Nephron (organoid): ENCODE data around the gene NAV1.

Experiments
- H3K27ac Mint-ChIP-seq, 3 experiments: 2 replicates each; pipeline ENCODE4 v1.8.0; 2020; ENCODE audit warnings: mixed read lengths in 3 of 3, mild to moderate bottlenecking in 2 of 3, moderate library complexity in 1 of 3
- H3K27me3 Mint-ChIP-seq: 2 replicates; pipeline ENCODE4 v1.8.0; 2021; ENCODE audit warnings: low read depth, mild to moderate bottlenecking, moderate library complexity, mixed read lengths
- H3K36me3 Mint-ChIP-seq: 2 replicates; pipeline ENCODE4 v1.8.0; 2020; ENCODE audit warnings: low read depth, mixed read lengths
- H3K4me1 Mint-ChIP-seq: 2 replicates; pipeline ENCODE4 v1.8.0; 2020; ENCODE audit warnings: mixed read lengths
- H3K4me3 Mint-ChIP-seq, 3 experiments: 2 replicates each; pipeline ENCODE4 v1.8.0; 2020; ENCODE audit warnings: mild to moderate bottlenecking in 3 of 3, mixed read lengths in 3 of 3, moderate library complexity in 2 of 3
- H3K9me3 Mint-ChIP-seq: 2 replicates; pipeline ENCODE4 v1.8.0; 2020; ENCODE audit warnings: mixed read lengths
- TF ChIP-seq, protein P1 (sequence below), 3 experiments: fragments of 200-600 bp; sonication (generic); IDR thresholded peaks; one replicate each; pipeline ENCODE4 v1.5.0; 2021; ENCODE audit warnings: antibody characterized with exemption in 3 of 3; ENCODE audit not compliant: unreplicated experiment in 3 of 3

NAV1 gene

DNA sequence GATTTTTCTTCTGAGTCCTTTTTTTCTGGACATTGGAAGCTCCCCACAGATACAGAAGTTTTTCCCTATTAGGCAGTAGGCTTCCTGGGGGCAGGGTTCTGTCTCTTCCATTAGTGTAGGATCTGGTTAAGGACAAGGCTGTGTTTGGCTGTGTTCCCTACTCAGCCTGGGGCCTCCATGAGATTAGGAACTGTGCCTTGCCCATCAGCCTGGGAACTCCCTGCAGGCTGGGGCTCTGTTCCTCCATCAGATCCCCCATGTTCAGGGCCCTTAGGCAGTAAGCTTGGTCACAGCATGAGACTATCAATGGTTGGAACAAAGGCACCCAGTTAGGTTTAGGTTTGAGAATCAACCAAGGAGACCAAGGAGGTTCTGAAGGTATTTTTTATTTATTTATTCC, 22.7 kb downstream of the NAV1 start:
- H3K27ac Mint-ChIP-seq: no peak overlapping the region
- H3K36me3 Mint-ChIP-seq: no peaks in the 10 kb centered on the region

DNA sequence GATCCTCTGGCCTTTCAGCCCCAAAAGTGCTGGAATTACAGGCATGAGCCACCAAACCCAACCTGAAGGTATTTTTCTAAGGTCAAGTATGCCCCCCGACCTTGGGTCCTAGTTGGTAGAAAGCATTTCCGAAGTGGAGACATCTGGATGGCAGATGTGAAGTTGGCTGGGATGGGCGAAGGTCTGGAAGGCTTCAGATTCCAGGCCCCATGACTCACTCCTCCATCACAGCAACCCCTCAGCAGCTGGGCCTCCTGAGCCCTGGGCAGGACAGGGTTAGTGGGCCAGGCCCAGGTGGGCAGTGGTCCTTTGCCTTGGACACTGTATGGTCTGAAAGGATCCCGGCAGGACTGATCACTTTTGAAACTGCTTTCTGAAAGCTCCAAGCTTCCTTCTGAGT, 23.3 kb downstream of the NAV1 start:
- Mint-ChIP-seq H3K36me3 (no peaks in the 10 kb centered on the region), H3K27me3 (peaks cover 23% of the 10 kb centered on the region), H3K4me1 (peaks cover 22% of the 10 kb centered on the region), H3K4me3 (no peak overlapping the region), H3K9me3 (no peaks in the 10 kb centered on the region), H3K27ac (no peak overlapping the region)
- TF ChIP-seq, protein P1, sequence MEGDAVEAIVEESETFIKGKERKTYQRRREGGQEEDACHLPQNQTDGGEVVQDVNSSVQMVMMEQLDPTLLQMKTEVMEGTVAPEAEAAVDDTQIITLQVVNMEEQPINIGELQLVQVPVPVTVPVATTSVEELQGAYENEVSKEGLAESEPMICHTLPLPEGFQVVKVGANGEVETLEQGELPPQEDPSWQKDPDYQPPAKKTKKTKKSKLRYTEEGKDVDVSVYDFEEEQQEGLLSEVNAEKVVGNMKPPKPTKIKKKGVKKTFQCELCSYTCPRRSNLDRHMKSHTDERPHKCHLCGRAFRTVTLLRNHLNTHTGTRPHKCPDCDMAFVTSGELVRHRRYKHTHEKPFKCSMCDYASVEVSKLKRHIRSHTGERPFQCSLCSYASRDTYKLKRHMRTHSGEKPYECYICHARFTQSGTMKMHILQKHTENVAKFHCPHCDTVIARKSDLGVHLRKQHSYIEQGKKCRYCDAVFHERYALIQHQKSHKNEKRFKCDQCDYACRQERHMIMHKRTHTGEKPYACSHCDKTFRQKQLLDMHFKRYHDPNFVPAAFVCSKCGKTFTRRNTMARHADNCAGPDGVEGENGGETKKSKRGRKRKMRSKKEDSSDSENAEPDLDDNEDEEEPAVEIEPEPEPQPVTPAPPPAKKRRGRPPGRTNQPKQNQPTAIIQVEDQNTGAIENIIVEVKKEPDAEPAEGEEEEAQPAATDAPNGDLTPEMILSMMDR (IDR thresholded peaks at IDR 0.05; ENCODE audit: unreplicated experiment in 3 of 3): no peak

More for the DNA sequence above, 22.7 kb downstream of the NAV1 start:
- peaks cover 23% of the 10 kb centered on the region for H3K27me3 Mint-ChIP-seq
- H3K4me3 Mint-ChIP-seq: no peak overlapping the region
- H3K4me1 Mint-ChIP-seq: peaks cover 27% of the 10 kb centered on the region
- TF ChIP-seq, protein P1 (IDR thresholded peaks at IDR 0.05; ENCODE audit: unreplicated experiment in 3 of 3): no peak
- H3K9me3 Mint-ChIP-seq: no peaks in the 10 kb centered on the region

DNA sequence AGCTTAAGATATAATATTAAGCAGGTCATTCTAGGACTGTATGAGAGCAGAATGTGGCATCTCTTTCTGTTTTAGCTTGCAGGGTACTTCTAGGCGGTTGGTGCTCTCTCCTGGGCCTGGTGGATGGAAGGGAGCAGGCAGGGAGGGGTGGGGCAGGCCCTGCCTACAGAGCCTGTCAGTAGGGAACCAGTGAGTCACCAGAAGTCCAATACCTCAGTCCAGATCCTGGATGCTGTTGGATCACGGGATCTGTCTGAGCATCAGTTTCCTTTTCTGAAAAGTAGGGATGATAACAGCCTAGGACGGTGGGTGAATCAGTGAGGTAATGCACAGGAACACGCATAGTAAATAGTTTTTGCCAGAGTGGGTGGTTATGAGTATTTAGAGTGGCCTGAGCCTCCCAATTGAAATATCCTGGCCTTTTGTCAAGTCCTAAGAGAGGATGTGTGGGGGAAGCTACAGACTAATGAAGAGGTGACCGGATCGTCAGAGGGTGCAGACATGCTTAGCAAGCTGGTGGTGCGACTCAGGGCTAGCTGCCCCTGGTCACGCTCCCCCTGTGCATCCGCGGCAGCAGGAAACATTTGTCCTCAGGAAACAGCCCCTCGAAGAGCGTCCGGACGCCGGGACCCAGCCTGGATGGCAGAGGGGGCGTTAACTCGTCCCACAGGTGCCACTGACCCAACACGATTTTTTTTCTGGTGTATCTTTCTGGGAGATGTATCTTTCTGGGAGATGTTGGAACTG, 23.9 kb downstream of the NAV1 start:
- Mint-ChIP-seq H3K36me3 (no peaks in the 10 kb centered on the region), H3K4me3 (no peak overlapping the region), H3K27me3 (peaks cover 20% of the 10 kb centered on the region), H3K4me1 (peaks cover 17% of the 10 kb centered on the region), H3K9me3 (no peaks in the 10 kb centered on the region), H3K27ac (peak overlapping the region in 1 of 3 experiments; percentile 12)
- TF ChIP-seq, protein P1 (IDR thresholded peaks at IDR 0.05; ENCODE audit: unreplicated experiment in 3 of 3): no peak

DNA sequence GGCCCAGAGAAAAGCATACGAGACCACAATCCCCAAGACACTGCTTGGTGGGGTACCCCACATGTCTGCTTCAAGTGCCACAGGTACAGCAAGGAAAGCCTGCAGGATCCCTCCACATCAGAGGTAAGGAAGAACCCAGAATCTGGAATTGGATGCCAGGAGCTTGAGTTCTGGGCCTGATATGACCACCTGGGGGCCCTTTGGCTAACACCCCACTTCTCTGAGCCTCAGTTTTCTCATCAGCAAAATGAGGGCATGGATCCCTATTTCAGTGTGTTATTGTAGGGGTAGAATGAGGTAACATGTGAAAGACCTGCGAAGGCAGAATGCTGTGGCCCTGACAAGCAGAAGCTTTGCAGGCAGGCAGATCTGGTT, 24.5 kb downstream of the NAV1 start:
- H3K27ac Mint-ChIP-seq: no peak overlapping the region
- peaks cover 24% of the 10 kb centered on the region for H3K27me3 Mint-ChIP-seq
- H3K36me3 Mint-ChIP-seq: no peaks in the 10 kb centered on the region
- H3K4me3 Mint-ChIP-seq: no peak overlapping the region
- H3K4me1 Mint-ChIP-seq: peaks cover 14% of the 10 kb centered on the region
- no peaks in the 10 kb centered on the region for H3K9me3 Mint-ChIP-seq
- TF ChIP-seq, protein P1 (IDR thresholded peaks at IDR 0.05; ENCODE audit: unreplicated experiment in 3 of 3): no peak

DNA sequence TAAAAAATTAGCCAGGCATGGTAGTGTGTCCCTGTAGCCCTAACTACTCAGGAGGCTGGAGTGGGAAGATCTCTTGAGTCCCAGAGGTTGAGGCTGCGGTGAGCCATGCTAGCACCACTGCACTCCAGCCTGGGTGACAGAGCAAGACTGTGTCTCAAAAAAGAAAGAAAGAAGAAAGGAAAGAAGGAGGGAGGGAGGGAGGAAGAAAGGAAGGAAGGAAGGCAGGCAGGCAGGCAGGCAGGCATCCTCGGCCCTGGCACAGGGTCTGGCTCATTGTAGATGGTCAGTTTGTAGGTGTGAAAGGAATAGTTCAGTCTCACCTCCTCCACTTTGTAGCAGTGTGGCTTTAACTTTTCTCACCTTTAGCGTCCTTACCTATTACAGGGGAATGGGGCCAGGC, 25.0 kb downstream of the NAV1 start:
- Mint-ChIP-seq H3K27me3 (peaks cover 25% of the 10 kb centered on the region), H3K4me1 (peaks cover 14% of the 10 kb centered on the region), H3K27ac (no peak overlapping the region), H3K36me3 (no peaks in the 10 kb centered on the region), H3K9me3 (no peaks in the 10 kb centered on the region), H3K4me3 (no peak overlapping the region)
- TF ChIP-seq, protein P1 (IDR thresholded peaks at IDR 0.05; ENCODE audit: unreplicated experiment in 3 of 3): no peak
